ENCODE results near the gene RFC2. TPM values are rescaled to one million over a fixed set of nuclear protein-coding genes. Genes with fewer than 3 reads are reported as not detected.

The RFC2 gene
- total and polyA plus RNA-seq, 2 of the 8 experiments (the other 6 are each of a cell fraction or from before 2014, with no cell fraction given), result 52.9 to 85.4 TPM

GRCh38 chr7:74191231-74191630 lies 63.0 kb downstream of the RFC2 start:
- Histone ChIP-seq H3K79me2 (ENCODE audit: control insufficient read depth in 1 of 2, insufficient read depth in 2 of 2, low read length in 2 of 2) (peaks cover 14 to 42% of the 10 kb centered on the region in 2 experiments), H2BK120ac (replicated peaks; ENCODE audit: low read depth, low read length) (no peak overlapping the region), H2AFZ (ENCODE audit: low read length) (no peak overlapping the region), H4K20me1 (replicated peaks in 1 of 2; ENCODE audit: control insufficient read depth in 1 of 2, insufficient read depth in 2 of 2, low read length in 2 of 2) (peaks cover 11 to 29% of the 10 kb centered on the region in 2 experiments), H2BK5ac (ENCODE audit: low read depth, low read length) (no peak overlapping the region), H3K79me1 (ENCODE audit: low read depth, low read length) (peaks cover 16% of the 10 kb centered on the region), H3K9me3 (ENCODE audit: insufficient read depth in 2 of 2, low read depth in 1 of 2, low read length in 1 of 2) (no peaks in the 10 kb centered on the region), H3K36me3 (ENCODE audit: control insufficient read depth in 2 of 4, insufficient read depth in 4 of 4, low read length in 3 of 4) (peaks cover 55 to 88% (median 72%) of the 10 kb centered on the region in 4 experiments), H3K14ac (ENCODE audit: insufficient read length) (no peak overlapping the region), H3K56ac (replicated peaks; ENCODE audit: insufficient read length, low read depth, low read length) (no peak overlapping the region), H4K91ac (replicated peaks; ENCODE audit: insufficient read length, low read length) (no peak overlapping the region), H4K8ac (ENCODE audit: extremely low read depth, insufficient read depth, low read length) (no peak overlapping the region), H3K4me2 (ENCODE audit: insufficient read depth in 1 of 2, low read depth in 2 of 2, low read length in 2 of 2) (no peak overlapping the region), H3K23me2 (ENCODE audit: low read depth, low read length) (no peaks in the 10 kb centered on the region), H3K4ac (replicated peaks; ENCODE audit: insufficient read length, low read depth, low read length) (no peak overlapping the region), H3K23ac (ENCODE audit: insufficient read length) (no peak overlapping the region), H3K27me3 (replicated peaks in 1 of 4; ENCODE audit: control insufficient read depth in 3 of 4, extremely low read depth in 1 of 4, insufficient read depth in 3 of 4, low read length in 3 of 4) (no peaks in the 10 kb centered on the region), H2BK15ac (ENCODE audit: low read length) (no peak overlapping the region), H3K27ac (ENCODE audit: low read depth, low read length) (no peak overlapping the region), H2BK12ac (ENCODE audit: low read depth, low read length) (no peak overlapping the region), H3K4me3 (ENCODE audit: extremely low read depth in 1 of 4, insufficient read depth in 2 of 4, low read depth in 3 of 4, low read length in 4 of 4) (no peak overlapping the region), H4K5ac (ENCODE audit: insufficient read length, low read depth, low read length) (no peak overlapping the region), H3K18ac (ENCODE audit: extremely low read depth, low read length) (no peak overlapping the region), H3K4me1 (replicated peaks in 1 of 4; ENCODE audit: control insufficient read depth in 3 of 4, insufficient read depth in 4 of 4, low read length in 3 of 4) (no peaks in the 10 kb centered on the region), H2BK20ac (ENCODE audit: low read length) (no peak overlapping the region), H2AK5ac (ENCODE audit: low read depth, low read length) (no peak overlapping the region), H3K9ac (replicated peaks in 1 of 4; ENCODE audit: extremely low read depth in 1 of 4, low read depth in 3 of 4, low read length in 3 of 4) (no peak overlapping the region)
- CTCF ChIA-PET (ENCODE audit: partially characterized antibody), result interaction anchor here (0.7 to 4.4 kb wide), 7 partner anchors 7 to 210 kb away, joined by 3 to 24 read pairs (median 5); no protein-coding TSS in a partner anchor
- POLR2A ChIA-PET (ENCODE audit: partially characterized antibody), result interaction anchor here (0.6 to 5.6 kb wide), 5 partner anchors 9 to 36 kb away, joined by 3 to 65 read pairs (median 8); partner anchors contain the start of gene EIF4H
- WGBS, 2 experiments (ENCODE audit: extremely low coverage in 1 of 2, insufficient coverage in 1 of 2, insufficient read length in 1 of 2, insufficient replicate concordance in 2 of 2, low coverage in 1 of 2, low lambda C conversion rate in 2 of 2, missing lambda C conversion rate in 1 of 2), result 92% methylated on average over 9 of the region's 9 CpGs; no CpG with 5 or more reads in 1 of the 2 experiments
- no peak for DNase-seq (ENCODE audit: low read depth in 1 of 2, low spot score in 2 of 2)
- FAIRE-seq, result no peak
- TF ChIP-seq GABPA (IDR thresholded peaks at IDR 0.05; ENCODE audit: borderline replicate concordance, insufficient read depth, low read length) (no peak), CHD2 (IDR thresholded peaks at IDR 0.05; ENCODE audit: low read length) (no peak), SIX5 (IDR thresholded peaks at IDR 0.05; ENCODE audit: low read depth, low read length) (no peak), MAX (IDR thresholded peaks at IDR 0.05) (no peak), BRCA1 (IDR thresholded peaks at IDR 0.05; ENCODE audit: low read depth, low read length) (no peak)

Data from H1 (cell line).